ENCODE measurements around the gene LAMC1.

DNA sequence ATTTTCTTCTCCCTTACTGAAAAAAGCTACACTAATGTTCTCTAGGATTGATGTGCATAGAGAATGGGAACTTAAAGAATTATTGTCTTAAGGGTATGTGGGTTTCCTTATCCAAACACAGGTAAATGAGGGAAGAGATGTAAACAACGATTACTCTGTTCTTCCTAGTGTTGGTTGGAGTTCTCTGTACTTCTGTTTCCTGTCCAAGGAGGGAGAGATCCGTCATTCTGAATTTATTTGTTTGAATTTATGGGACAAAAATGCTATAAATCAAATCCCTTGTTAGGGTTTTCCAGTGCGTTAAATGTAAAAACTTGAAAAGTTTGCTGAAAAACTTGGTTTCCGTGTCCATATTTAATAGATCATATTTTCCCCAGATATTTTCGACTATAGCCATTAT is 29.6 kb downstream of the LAMC1 start:
- TF ChIP-seq, protein P1, sequence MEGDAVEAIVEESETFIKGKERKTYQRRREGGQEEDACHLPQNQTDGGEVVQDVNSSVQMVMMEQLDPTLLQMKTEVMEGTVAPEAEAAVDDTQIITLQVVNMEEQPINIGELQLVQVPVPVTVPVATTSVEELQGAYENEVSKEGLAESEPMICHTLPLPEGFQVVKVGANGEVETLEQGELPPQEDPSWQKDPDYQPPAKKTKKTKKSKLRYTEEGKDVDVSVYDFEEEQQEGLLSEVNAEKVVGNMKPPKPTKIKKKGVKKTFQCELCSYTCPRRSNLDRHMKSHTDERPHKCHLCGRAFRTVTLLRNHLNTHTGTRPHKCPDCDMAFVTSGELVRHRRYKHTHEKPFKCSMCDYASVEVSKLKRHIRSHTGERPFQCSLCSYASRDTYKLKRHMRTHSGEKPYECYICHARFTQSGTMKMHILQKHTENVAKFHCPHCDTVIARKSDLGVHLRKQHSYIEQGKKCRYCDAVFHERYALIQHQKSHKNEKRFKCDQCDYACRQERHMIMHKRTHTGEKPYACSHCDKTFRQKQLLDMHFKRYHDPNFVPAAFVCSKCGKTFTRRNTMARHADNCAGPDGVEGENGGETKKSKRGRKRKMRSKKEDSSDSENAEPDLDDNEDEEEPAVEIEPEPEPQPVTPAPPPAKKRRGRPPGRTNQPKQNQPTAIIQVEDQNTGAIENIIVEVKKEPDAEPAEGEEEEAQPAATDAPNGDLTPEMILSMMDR (IDR thresholded peaks at IDR 0.05), result no peak
- no peak for TF ChIP-seq POLR2A (IDR thresholded peaks at IDR 0.05)
